Thoracic aorta (tissue), 2 donors: ENCODE measurements around the gene PHF2. TPM values are rescaled to one million over a fixed set of nuclear protein-coding genes. Genes with fewer than 3 reads are reported as not detected.

Source experiments
- ATAC-seq: fragments of 150-250 bp; one replicate; pipeline ENCODE4 v1.8.0; 2017; ENCODE audit warnings: low read depth; ENCODE audit not compliant: insufficient number of reproducible peaks, low FRiP score
- DNase-seq: peaks from one replicate; pipeline ENCODE4 v3.0.0-alpha.2; 2020; ENCODE audit warnings: low spot score
- H3K27ac ChIP-seq, 2 donors: fragments of 200-600 bp; sonication (generic); 1 replicate in 1 of 2; 2 replicates in 1 of 2; pipeline ENCODE4 v1.5.1; 2016; ENCODE audit warnings: mild to moderate bottlenecking in 2 of 2, moderate library complexity in 2 of 2
- H3K27me3 ChIP-seq: fragments of 200-600 bp; sonication (generic); replicated peaks from 2 replicates; pipeline ENCODE4 v1.6.0; 2016; ENCODE audit warnings: mild to moderate bottlenecking; ENCODE audit not compliant: insufficient read depth
- H3K36me3 ChIP-seq: fragments of 200-600 bp; sonication (generic); one replicate; pipeline ENCODE4 v1.5.1; 2016
- H3K4me1 ChIP-seq, 2 donors: fragments of 200-600 bp; sonication (generic); 1 replicate in 1 of 2; 2 replicates in 1 of 2; pipeline versions ENCODE4 v1.5.1 to v1.6.0; 2016; ENCODE audit warnings: low read depth in 2 of 2, mild to moderate bottlenecking in 1 of 2; ENCODE audit not compliant: control insufficient read depth in 1 of 2
- H3K4me3 ChIP-seq: fragments of 200-600 bp; sonication (generic); 2 replicates; pipeline ENCODE4 v1.5.1; 2016; ENCODE audit warnings: mild to moderate bottlenecking
- H3K9me3 ChIP-seq: fragments of 200-600 bp; sonication (generic); 2 replicates; pipeline ENCODE4 v1.5.1; 2016
- total RNA-seq, 2 donors: library from RNA; depleted of rRNA; stranded (reverse); fragments of >200 nt; gene quantifications; one replicate each; pipeline versions ENCODE4 v1.1.0 to v1.2.3, GENCODE V29; 2016
- TF ChIP-seq, protein P1 (sequence below): fragments of 200-600 bp; sonication (generic); IDR thresholded peaks from one replicate; pipeline ENCODE4 v1.5.1; 2019; ENCODE audit warnings: antibody characterized with exemption

Gene PHF2
- total RNA-seq, 2 donors from 2014 or later: 29.9 to 36.6 TPM

DNA sequence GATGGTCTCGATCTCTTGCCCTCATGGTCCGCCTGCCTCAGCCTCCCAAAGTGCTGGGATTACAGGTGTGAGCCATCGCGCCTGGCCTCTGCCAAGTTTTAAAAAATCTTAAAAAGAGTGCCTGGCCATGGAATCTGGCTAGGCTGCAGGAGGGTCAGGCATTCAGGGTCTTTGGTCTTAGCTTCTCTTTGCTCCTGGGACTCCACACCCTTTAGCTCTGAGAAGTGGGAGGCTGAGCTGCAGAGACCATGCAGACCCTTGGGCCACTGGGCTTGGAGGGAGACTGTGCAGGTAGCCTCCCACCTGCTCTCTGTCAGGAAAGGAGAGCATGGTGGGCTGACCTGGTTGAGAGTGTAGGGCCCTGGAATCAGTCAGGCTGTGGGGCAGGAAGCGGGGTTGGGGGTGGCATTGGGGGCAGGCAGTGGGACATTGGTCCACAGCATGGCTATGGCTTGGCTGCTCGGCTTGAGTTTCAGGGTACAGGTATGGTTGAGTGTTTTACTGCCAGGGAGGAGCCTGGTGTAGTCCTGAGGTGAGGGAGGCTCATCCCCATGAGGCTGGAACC lies 20.8 kb downstream of the PHF2 start:
- DNase-seq (no peak), ATAC-seq (no peak)
- Histone ChIP-seq H3K4me3 (no peak overlapping the region), H3K27ac (no peak overlapping the region), H3K27me3 (no peaks in the 10 kb centered on the region), H3K36me3 (no peaks in the 10 kb centered on the region), H3K4me1 (peaks cover 4 to 22% of the 10 kb centered on the region in 2 donors), H3K9me3 (no peaks in the 10 kb centered on the region)
- TF ChIP-seq, protein P1, sequence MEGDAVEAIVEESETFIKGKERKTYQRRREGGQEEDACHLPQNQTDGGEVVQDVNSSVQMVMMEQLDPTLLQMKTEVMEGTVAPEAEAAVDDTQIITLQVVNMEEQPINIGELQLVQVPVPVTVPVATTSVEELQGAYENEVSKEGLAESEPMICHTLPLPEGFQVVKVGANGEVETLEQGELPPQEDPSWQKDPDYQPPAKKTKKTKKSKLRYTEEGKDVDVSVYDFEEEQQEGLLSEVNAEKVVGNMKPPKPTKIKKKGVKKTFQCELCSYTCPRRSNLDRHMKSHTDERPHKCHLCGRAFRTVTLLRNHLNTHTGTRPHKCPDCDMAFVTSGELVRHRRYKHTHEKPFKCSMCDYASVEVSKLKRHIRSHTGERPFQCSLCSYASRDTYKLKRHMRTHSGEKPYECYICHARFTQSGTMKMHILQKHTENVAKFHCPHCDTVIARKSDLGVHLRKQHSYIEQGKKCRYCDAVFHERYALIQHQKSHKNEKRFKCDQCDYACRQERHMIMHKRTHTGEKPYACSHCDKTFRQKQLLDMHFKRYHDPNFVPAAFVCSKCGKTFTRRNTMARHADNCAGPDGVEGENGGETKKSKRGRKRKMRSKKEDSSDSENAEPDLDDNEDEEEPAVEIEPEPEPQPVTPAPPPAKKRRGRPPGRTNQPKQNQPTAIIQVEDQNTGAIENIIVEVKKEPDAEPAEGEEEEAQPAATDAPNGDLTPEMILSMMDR: no peak

DNA sequence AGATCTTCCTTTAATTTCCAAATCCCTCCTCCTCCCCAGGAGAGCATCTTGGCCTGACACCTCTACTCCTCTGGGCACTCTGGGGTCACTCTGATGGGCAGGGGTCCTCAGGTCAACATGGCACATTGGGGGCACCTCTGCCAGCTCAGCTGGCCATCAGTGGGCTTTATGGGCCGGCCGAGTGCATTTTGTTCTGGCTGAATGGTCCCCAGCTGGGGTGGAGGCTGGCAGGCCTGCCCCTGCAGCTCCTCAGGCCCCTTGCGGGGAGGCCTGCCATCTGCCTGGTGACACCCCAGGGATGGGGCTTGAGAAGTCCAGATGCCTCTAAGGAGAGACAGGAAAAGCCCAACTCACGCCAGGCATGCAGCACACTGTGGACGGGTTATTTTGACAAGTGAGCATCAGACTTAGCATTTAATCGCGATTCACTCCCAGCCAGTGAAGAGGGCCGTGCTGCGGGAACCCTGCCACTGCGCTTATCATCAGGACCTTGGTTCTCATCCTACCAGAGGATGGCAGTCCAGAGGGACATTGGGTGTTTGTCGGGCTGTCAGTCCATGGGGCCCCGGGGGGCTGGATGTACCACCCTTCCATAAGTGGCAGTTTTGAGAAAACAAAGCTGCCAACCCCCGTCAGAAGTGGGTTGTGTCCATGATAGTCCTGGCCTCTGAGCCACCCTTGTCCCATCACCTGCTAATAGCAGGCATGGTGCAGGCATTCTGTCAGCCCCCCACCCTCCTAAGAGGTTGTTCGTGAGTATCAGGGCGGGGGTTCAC lies 21.7 kb downstream of the PHF2 start:
- Histone ChIP-seq H3K4me1 (peaks cover 4 to 16% of the 10 kb centered on the region in 2 donors), H3K4me3 (no peak overlapping the region), H3K27ac (no peak overlapping the region), H3K9me3 (no peaks in the 10 kb centered on the region), H3K27me3 (no peaks in the 10 kb centered on the region), H3K36me3 (no peaks in the 10 kb centered on the region)
- DNase-seq (no peak), ATAC-seq (no peak)
- TF ChIP-seq, protein P1: no peak

DNA sequence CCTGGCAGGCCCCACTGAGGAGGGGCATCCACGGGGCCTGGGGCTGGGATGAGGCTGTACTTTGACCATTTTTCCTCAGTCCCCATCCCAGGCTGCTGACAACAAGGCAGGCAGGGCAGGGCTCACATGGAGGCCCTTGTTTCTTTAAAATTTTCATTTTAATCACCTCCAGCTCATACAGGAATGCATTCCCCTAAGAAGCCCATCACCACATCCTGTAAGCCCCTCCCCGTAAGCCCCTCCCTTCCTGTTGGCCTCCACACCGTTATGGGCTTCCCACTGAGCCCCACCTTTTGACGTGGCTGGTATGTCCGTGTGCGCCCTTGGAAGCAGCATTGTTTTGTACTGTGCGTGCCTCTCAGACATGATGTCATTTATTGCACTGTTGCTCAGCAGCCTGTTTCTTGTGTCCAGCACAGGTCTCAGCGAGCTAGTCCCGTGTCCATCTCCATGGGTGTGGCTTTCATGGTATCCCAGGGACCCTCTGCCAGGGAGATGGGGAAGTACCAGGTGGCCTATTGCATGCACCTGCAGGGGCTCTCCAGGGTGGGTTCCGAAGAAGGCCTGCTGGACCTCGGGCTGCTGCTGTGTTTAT lies 22.4 kb downstream of the PHF2 start:
- no peak overlapping the region for H3K27ac ChIP-seq

DNA sequence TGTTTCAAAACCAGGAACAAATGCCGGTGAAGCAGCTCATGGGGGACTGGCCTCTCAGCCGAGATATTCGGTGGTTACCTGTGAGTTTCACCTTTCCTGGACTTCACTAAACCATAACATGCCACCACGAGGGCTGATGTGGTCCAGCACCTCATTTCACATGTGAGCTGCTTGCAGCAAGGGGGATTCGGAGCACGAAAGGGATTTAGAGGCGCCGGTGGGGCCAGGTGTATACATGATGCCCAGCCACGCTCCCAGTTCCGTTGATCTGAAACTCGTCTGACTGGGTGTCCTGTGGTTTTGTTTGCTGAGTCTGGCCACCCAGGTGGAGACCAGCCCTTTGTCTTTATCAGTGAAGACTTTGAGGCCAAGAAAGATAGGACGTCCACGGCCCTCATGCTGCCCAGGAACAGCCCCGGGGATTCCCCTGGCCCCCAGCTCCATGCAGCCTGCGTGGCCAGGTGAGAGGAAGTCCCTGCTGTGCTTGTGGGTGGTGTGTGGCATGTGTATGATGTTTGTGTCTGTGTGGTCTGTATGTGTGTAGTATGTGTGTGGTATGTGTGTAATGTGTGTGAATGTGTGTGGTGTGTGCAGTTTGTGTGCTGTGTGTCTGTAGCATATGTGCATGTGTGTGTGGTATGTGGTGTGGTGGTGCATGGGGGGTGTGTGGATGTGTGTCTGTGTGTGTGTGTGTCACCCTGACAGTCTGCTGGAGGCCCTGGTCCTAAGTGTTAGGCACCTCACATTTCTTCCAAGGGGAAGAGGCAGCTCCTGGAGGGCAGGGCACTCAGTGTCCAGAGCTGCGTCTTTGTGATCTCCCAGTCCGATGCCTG lies 23.4 kb downstream of the PHF2 start:
- Histone ChIP-seq H3K4me3 (no peak overlapping the region), H3K9me3 (no peaks in the 10 kb centered on the region), H3K27ac (no peak overlapping the region), H3K27me3 (no peaks in the 10 kb centered on the region), H3K4me1 (peaks cover 8 to 30% of the 10 kb centered on the region in 2 donors), H3K36me3 (no peaks in the 10 kb centered on the region)
- no peak for ATAC-seq
- DNase-seq: no peak
- TF ChIP-seq, protein P1: no peak

More for the DNA sequence above, 22.4 kb downstream of the PHF2 start:
- ATAC-seq (peak; percentile 38), DNase-seq (no peak)
- Histone ChIP-seq H3K4me1 (peaks cover 4 to 20% of the 10 kb centered on the region in 2 donors), H3K4me3 (no peak overlapping the region), H3K9me3 (no peaks in the 10 kb centered on the region), H3K36me3 (no peaks in the 10 kb centered on the region), H3K27me3 (no peaks in the 10 kb centered on the region)
- TF ChIP-seq, protein P1: no peak
